CD4-positive, alpha-beta T cell (primary cell): Measurements from ENCODE around the gene CDK18. TPM values are rescaled to one million over a fixed set of nuclear protein-coding genes. Genes with fewer than 3 reads are reported as not detected.
"Not testable (repeated sequence)": the region's sequence is repeated elsewhere in the genome, so short reads cannot be mapped to it uniquely, and the experiment has no call there.

Experiments
- ATAC-seq: fragments of 200-7000 bp; cut with Tn5 transposase; one replicate; pipeline ENCODE4 v1.10.0; 2022; ENCODE audit warnings: mild to moderate bottlenecking; ENCODE audit not compliant: poor library complexity
- CTCF ChIA-PET: fragments of 350-600 bp; sonication (Branson Sonifier 250); formaldehyde crosslinking; loops from one replicate; lab custom pipeline; 2021; ENCODE audit warnings: antibody characterized with exemption, inconsistent platforms; lab: Charles Lee
- POLR2A ChIA-PET: fragments of 350-600 bp; sonication (Branson Sonifier 250); formaldehyde crosslinking; loops from one replicate; lab custom pipeline; 2021; ENCODE audit warnings: antibody characterized with exemption, inconsistent platforms; lab: Charles Lee
- DNase-seq, 14 experiments: peaks; one replicate each; pipeline ENCODE4 v3.0.0-alpha.2; 2013 to 2020; ENCODE audit warnings: mixed read lengths in 2 of 14
- H3K27ac ChIP-seq, 2 donors: one replicate each; pipeline versions ENCODE4 v1.5.1 to v1.7.0; 2013; ENCODE audit warnings: low read length in 2 of 2, low read depth in 1 of 2, mild to moderate bottlenecking in 1 of 2
- H3K27me3 ChIP-seq, 2 experiments: 1 replicate in 1 of 2; 2 replicates in 1 of 2; pipeline versions ENCODE4 v1.6.1 to v1.7.0; 2013; ENCODE audit warnings: low read length in 2 of 2, control low read depth in 1 of 2, mild to moderate bottlenecking in 1 of 2, moderate library complexity in 1 of 2; ENCODE audit not compliant: insufficient read depth in 2 of 2, control insufficient read depth in 1 of 2
- H3K36me3 ChIP-seq: one replicate; pipeline ENCODE4 v1.6.1; 2013; ENCODE audit warnings: low read length, control low read depth; ENCODE audit not compliant: insufficient read depth
- H3K4me1 ChIP-seq: one replicate; pipeline ENCODE4 v1.6.1; 2013; ENCODE audit warnings: low read length, control low read depth; ENCODE audit not compliant: insufficient read depth
- H3K4me3 ChIP-seq: one replicate; pipeline ENCODE4 v1.5.1; 2013; ENCODE audit warnings: mild to moderate bottlenecking, low read length, moderate library complexity
- H3K9me3 ChIP-seq, 2 experiments: 1 replicate in 1 of 2; 2 replicates in 1 of 2; pipeline versions ENCODE4 v1.6.1 to v1.7.0; 2013; ENCODE audit warnings: low read length in 2 of 2, mild to moderate bottlenecking in 2 of 2, control low read depth in 1 of 2, moderate library complexity in 1 of 2; ENCODE audit not compliant: control insufficient read depth in 1 of 2, insufficient read depth in 1 of 2
- H3K27ac Mint-ChIP-seq: one replicate; pipeline ENCODE4 v1.8.0; 2020; ENCODE audit warnings: mixed read lengths
- H3K27me3 Mint-ChIP-seq: one replicate; pipeline ENCODE4 v1.8.0; 2021; ENCODE audit warnings: mixed read lengths
- H3K36me3 Mint-ChIP-seq: one replicate; pipeline ENCODE4 v1.8.0; 2021; ENCODE audit warnings: low read depth, mixed read lengths
- H3K4me1 Mint-ChIP-seq: one replicate; pipeline ENCODE4 v1.8.0; 2021; ENCODE audit warnings: low read depth, mixed read lengths
- H3K4me3 Mint-ChIP-seq: one replicate; pipeline ENCODE4 v1.8.0; 2020; ENCODE audit warnings: mild to moderate bottlenecking, mixed read lengths
- H3K9me3 Mint-ChIP-seq: one replicate; pipeline ENCODE4 v1.8.0; 2020; ENCODE audit warnings: mixed read lengths
- CTCF ChIP-seq: fragments of 200-600 bp; IDR thresholded peaks from one replicate; pipeline ENCODE4 v1.8.0; 2022; ENCODE audit warnings: antibody characterized with exemption, mild to moderate bottlenecking
- intact Hi-C, 2 experiments: fragments of 100-400 bp; cut with DNase I in 1 of 2; cut with micrococcal nuclease in 1 of 2; formaldehyde crosslinking; loops; one replicate each; pipeline versions ENCODE4 v1.15.1 to v1.9.0; 2023 to 2025; cut with DNase I, micrococcal nuclease
- total RNA-seq, 174 experiments: library from RNA in 2 of 174; stranded (reverse) in 2 of 174; gene quantifications; one replicate each; pipeline ENCODE4 v1.2.3 and lab custom pipeline; 2021 to 2026

CDK18 gene
- total RNA-seq, 2 experiments from 2014 or later, result 1.6 to 2.7 TPM

- intact Hi-C loops, result no loop called here
- no peak overlapping the region for H3K4me3 ChIP-seq
- Mint-ChIP-seq H3K4me3 (no peak overlapping the region), H3K36me3 (no peaks in the 10 kb centered on the region), H3K27ac (peak overlapping the region; percentile 40), H3K9me3 (peaks cover 4% of the 10 kb centered on the region), H3K27me3 (peaks cover 68% of the 10 kb centered on the region), H3K4me1 (peaks cover 17% of the 10 kb centered on the region)
- H3K27ac ChIP-seq, result peak overlapping the region in 1 of 2 donors; percentile 29
- ATAC-seq (peak; percentile 77), DNase-seq (peak in 12 of 14 experiments; percentile 16 to 89 (median 31))
- ChIA-PET POLR2A (no interaction called here), CTCF (no interaction called here)
- H3K36me3 ChIP-seq, result no peaks in the 10 kb centered on the region
- peaks cover 0 to 7% of the 10 kb centered on the region in 2 experiments for H3K9me3 ChIP-seq
- H3K4me1 ChIP-seq, result peaks cover 37% of the 10 kb centered on the region
- no peak for TF ChIP-seq CTCF
- H3K27me3 ChIP-seq, result peaks cover 7 to 19% of the 10 kb centered on the region in 2 experiments
These were observed 24.0 kb upstream of the CDK18 start for GRCh38 chr1:205480349-205480985.

DNA sequence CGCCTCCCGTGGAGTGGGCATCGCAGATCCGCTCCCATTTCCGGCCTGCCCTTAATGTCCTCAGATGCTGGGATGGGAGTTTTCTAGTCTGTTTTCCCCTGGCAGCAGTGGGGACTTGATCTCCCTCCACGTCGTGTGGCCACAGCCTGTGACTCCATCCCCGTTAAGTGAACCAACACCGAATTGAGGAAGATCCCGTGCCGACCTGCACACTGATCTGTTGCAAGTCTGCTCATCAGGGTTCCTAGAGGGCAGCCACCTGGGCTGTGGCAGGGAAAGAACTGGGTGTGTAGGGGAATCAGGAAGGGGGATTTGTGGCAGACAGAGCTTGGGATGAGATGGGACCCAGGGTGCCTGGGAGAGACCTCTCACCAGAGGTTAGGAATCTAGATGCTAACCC is 23.3 kb upstream of the CDK18 start:
- Mint-ChIP-seq H3K4me1 (peaks cover 17% of the 10 kb centered on the region), H3K27ac (peak overlapping the region; percentile 40)

DNA sequence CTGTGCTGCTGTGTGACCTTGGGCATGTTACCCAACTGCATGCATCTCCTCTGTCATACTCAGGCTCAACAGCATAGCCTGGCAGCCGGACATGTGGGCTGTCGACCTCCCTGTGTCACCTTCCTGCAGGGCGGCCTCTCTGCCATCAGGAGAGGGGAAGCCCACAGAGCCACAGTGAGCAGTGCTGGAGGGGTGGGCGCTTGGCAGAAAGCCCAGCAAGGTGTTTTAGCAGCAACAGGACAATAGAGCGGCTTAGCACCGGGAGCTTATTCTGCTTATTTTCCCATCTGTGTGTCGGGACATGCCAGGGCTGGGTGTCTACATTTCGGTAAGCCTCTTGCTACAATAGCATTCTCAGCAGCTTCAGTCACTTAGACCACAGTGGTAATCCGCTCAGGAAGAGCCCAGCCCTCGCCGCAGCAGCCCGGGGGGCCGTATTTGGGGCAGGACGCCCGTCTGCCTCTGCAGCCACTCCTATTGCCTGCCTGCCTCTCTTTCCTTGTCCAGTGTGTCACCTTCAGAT is 22.8 kb upstream of the CDK18 start:
- intact Hi-C loops, result no loop called here
- Histone ChIP-seq H3K4me3 (no peak overlapping the region), H3K4me1 (peaks cover 42% of the 10 kb centered on the region), H3K9me3 (no peaks in the 10 kb centered on the region), H3K27me3 (peaks cover 7 to 13% of the 10 kb centered on the region in 2 experiments), H3K27ac (peak overlapping the region in 1 of 2 donors; percentile 23), H3K36me3 (no peaks in the 10 kb centered on the region)
- ChIA-PET POLR2A (no interaction called here), CTCF (no interaction called here)
- Mint-ChIP-seq H3K36me3 (no peaks in the 10 kb centered on the region), H3K4me3 (no peak overlapping the region), H3K27me3 (peaks cover 66% of the 10 kb centered on the region), H3K4me1 (peaks cover 17% of the 10 kb centered on the region), H3K27ac (no peak overlapping the region), H3K9me3 (no peaks in the 10 kb centered on the region)
- DNase-seq, result peak in 3 of 14 experiments; percentile 27 to 40 (median 40)
- no peak for ATAC-seq
- TF ChIP-seq CTCF, result no peak

More for the DNA sequence above, 23.3 kb upstream of the CDK18 start:
- Histone ChIP-seq H3K36me3 (no peaks in the 10 kb centered on the region), H3K9me3 (no peaks in the 10 kb centered on the region), H3K4me1 (peaks cover 42% of the 10 kb centered on the region), H3K27ac (peak overlapping the region in 1 of 2 donors; percentile 23), H3K27me3 (peaks cover 7 to 15% of the 10 kb centered on the region in 2 experiments), H3K4me3 (no peak overlapping the region)
- Mint-ChIP-seq H3K9me3 (no peaks in the 10 kb centered on the region), H3K4me3 (no peak overlapping the region), H3K36me3 (no peaks in the 10 kb centered on the region), H3K27me3 (peaks cover 66% of the 10 kb centered on the region)
- TF ChIP-seq CTCF, result no peak
- CTCF ChIA-PET, result no interaction called here
- ATAC-seq, result no peak
- no peak for DNase-seq
- POLR2A ChIA-PET, result no interaction called here
- intact Hi-C loops, result no loop called here

DNA sequence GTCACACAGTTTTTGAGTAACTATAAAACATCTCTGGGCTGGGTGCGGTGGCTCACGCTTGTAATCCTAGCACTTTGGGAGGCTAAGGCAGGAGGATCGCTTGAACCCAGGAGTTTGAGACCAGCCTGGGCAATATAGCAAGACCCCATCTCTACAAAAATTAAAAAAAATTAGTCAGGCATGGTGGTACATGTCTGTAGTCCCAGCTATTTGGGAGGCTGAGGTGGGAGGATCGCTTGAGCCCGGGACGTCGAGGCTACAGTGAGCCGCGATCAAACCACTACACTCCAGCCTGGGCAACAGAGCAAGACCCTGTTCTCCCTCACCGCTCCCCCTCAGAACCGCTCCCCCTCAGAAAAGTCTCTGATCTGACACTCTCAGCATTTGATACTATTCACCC is 21.9 kb upstream of the CDK18 start:
- CTCF ChIA-PET, H3K9me3 ChIP-seq, H3K4me3 Mint-ChIP-seq, H3K27ac Mint-ChIP-seq, ATAC-seq, POLR2A ChIA-PET, intact Hi-C loops, H3K36me3 ChIP-seq, H3K9me3 Mint-ChIP-seq, H3K36me3 Mint-ChIP-seq, H3K27ac ChIP-seq, DNase-seq, H3K4me3 ChIP-seq: not testable (repeated sequence)
- Mint-ChIP-seq H3K27me3 (peaks cover 64% of the 10 kb centered on the region), H3K4me1 (peaks cover 17% of the 10 kb centered on the region)
- Histone ChIP-seq H3K27me3 (peaks cover 7 to 12% of the 10 kb centered on the region in 2 experiments), H3K4me1 (peaks cover 42% of the 10 kb centered on the region)
